HG03432 (cell line): ENCODE data around the gene DLX1.
"Not testable (repeated sequence)": the region's sequence is repeated elsewhere in the genome, so short reads cannot be mapped to it uniquely, and the experiment has no call there.

Experiments
- ATAC-seq: cut with Tn5 transposase; IDR thresholded peaks from one replicate; pipeline ENCODE4 v1.9.1; 2021; ENCODE audit warnings: mild to moderate bottlenecking, moderate library complexity; ENCODE audit not compliant: unreplicated experiment

Gene DLX1

GRCh38 chr2:172109256-172109987, 24.1 kb downstream of the DLX1 start:
- no peak for ATAC-seq

GRCh38 chr2:172109988-172110811, 24.9 kb downstream of the DLX1 start:
- no peak for ATAC-seq

- no peak for ATAC-seq
Observed at GRCh38 chr2:172113617-172114016, 28.3 kb downstream of the DLX1 start.

GRCh38 chr2:172114176-172114575, 28.9 kb downstream of the DLX1 start:
- ATAC-seq, result not testable (repeated sequence)

- ATAC-seq, result no peak
Observed at GRCh38 chr2:172114579-172114978, 29.3 kb downstream of the DLX1 start.

- no peak for ATAC-seq
Observed at GRCh38 chr2:172116107-172116506, 30.8 kb downstream of the DLX1 start.

- ATAC-seq, result no peak
Observed at GRCh38 chr2:172119089-172119488, 33.8 kb downstream of the DLX1 start.

GRCh38 chr2:172120118-172120517, 34.8 kb downstream of the DLX1 start:
- ATAC-seq, result no peak

- no peak for ATAC-seq
Observed at GRCh38 chr2:172128484-172128883, 43.2 kb downstream of the DLX1 start.

GRCh38 chr2:172129404-172129803, 44.1 kb downstream of the DLX1 start:
- no peak for ATAC-seq

GRCh38 chr2:172131713-172132555, 46.6 kb downstream of the DLX1 start:
- ATAC-seq, result no peak

GRCh38 chr2:172134270-172134669, 49.0 kb downstream of the DLX1 start:
- ATAC-seq, result no peak

GRCh38 chr2:172135446-172135845, 50.1 kb downstream of the DLX1 start:
- no peak for ATAC-seq

GRCh38 chr2:172137109-172137508, 51.8 kb downstream of the DLX1 start:
- ATAC-seq, result no peak

GRCh38 chr2:172137943-172138342, 52.6 kb downstream of the DLX1 start:
- ATAC-seq, result no peak

GRCh38 chr2:172138727-172139126, 53.4 kb downstream of the DLX1 start:
- not testable (repeated sequence) for ATAC-seq
